ENCODE data around the gene BEND3.
"Not testable (repeated sequence)": the region's sequence is repeated elsewhere in the genome, so short reads cannot be mapped to it uniquely, and the experiment has no call there.

BEND3 gene

DNA sequence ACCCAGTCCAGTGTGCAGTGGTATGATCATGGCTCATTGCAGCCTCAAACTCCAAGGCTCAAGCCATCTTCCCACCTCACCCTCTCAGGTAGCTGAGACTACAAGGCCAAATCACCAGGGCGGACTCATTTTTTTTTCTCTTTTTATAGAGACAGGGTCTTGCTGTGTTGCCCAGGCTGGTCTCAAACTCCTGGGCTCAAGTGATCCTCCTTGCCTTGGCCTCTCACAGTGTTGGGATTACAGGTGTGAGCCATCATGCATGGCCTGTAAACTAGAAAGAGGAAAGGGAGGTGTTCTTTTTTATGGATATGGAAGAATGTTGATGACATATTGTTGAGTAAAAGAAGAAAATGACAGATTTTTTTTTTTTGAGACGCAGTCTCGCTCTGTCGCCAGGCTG lies 5.1 kb upstream of the BEND3 start:
- DNase-seq, result no peak

DNA sequence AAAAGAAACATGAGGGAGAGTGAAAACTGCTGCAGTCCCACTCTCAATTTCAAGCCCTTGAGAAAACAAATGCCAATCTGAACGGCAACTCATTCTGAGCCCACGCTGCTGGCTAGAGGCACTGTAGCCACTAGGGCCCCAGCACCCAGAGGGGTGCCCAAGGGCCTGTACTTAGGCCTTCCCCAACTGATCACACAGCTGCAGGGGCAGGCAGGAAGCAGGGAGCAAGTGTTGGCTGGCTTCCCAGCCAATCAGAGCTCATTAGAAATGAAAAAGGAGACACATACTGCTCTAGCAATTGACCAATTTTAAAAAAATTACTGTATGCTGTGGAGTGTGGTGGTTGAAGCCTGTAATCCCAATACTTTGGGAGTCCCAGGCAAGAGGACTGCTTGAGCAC lies 3.7 kb upstream of the BEND3 start:
- no peak for DNase-seq

DNA sequence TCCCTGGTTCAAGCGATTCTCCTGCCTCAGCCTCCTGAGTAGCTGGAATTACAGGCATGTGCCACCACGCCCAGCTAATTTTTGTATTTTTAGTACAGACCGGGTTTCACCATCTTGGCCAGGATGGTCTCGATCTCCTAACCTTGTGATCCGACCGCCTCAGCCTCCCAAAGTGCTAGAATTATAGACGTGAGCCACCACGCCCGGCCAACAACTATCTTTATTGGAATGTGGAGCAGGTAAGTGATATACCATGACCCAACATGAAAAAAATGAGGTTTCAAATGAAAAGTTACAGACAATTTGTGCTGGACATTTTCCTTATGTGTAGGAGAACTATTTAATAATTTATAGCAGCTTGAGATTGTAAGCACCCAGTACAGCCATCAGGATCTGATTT lies 3.2 kb upstream of the BEND3 start:
- not testable (repeated sequence) for DNase-seq

DNA sequence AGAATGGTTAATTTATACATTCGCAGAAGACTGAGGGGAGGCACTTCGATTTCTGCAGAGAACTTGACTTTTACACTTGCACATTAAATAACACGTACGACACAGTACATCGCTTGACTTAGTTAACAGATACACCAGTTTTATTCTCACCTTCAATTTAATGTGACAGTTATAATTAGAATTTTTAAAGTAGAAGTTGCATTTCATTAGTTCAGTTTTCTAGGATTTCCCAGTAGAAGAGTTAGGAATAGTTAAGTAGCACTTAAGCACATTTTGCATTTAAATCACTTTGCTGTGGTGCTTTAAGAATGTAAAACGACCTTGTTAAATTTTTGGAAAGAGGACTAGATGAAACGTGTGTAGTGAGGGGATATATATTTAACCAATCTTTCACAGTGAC lies 1.6 kb upstream of the BEND3 start:
- DNase-seq, result no peak

DNA sequence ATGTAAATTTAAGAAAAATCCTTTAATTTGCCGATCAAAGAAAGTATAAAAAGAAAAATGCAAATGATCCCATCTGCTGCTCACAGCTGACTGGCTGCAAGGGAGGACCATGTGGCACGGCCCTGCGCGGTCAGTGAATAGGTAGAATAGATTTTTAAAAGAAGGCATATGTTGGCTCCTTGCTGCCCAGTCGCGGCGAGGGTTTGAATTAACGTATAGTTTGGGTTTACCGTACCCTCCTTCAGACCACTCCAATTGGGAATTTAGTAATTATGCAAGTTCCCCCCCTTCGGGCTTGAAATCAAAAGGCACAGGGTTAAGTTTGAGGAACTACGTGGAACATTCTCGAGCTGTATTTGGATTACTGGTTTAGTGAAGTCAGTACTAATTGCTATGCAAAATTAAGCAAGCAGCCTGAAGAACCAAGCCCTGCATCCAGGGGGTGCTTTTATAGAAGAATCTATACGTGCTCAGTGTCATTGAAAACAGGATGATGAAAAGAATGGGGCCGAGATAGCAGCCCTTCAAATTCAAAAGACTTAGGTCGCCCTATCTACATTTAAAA lies 1.1 kb upstream of the BEND3 start:
- no peak for DNase-seq

DNA sequence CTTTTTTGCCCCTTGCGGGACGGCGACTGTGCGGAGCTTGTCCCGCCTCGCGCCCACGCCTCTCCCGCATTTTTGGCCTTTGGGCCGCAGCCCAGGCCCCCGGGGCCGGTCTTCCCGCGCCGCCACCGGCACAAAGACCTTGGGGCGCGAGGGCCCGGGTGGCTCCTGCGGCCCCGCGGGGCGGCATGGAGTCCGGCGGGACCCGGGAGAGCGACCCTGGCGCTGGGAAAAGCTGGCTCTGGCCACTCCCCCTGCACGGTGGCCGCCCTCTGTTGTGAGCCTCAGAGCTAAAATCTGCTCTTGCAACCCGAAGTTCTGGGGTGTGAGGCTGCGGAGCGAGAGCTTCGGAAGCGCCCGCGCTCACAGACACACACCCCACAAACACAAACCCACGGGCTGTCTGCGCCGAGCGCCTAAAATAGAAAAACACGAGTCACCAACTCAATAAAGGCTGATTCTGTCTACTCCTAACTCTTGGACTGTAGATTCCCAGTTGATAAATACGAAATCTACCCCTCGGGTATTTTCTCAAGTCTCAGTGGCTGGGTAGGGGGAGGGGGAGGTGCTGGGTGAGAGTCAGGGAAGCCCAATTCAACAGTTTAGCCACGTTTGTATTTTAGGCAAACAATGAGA lies 496 bp upstream of the BEND3 start:
- no peak for DNase-seq

DNA sequence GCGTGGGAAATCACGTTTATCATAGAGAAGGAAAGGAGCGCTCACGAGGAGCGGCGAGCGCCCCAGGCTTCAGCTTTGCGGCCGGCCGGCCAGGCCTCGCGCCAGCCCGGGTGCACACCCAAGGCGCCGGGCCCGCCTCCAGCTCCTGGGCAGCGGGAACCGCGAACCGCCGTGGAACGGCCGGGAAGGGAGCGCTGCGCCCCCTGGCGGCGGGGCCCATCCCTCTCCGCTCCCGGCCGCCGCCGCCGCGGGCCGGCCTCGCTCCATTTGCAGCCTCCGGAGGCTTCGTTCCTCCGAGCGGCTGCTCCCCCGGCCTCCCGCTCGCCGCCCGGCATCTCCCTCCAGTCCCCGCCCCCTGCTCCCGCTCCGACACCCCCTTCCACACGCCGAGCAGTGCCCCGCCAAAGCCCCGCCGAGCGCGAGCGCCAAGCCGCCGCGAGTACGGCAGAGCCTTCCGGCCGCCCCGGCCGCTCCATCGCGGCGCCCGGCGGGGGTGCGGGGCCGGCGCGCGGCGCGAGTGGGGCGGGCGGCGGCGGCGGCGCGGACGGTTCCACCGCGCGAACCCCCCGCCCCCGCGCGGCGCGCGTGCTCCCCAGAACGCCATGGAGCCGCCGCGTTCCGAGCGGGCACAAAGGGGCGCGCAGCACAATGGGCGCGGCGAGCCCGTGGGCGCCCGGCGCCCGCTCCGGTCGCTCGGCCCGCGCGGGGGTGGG lies 946 bp downstream of the BEND3 start:
- DNase-seq, result peak; percentile 43

DNA sequence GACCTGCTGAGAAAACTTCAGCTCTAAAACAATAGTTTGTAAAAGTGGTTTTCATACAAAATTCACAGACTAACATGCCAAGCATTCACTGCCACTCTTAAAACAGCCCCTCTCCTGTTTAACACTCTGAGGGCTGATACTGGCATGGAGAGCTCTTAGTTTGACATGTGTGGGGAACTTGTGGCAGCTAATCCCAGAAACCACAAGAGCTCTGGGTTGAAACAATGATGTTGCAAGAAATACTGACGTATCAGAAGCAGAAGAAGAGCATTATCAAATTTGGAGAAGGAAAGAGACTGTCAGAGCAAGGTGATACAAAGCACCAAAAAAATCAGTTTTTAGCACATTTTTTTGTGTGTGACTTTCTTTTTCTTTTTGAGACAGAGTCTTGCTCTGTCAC lies 5.1 kb downstream of the BEND3 start:
- no peak for DNase-seq

DNA sequence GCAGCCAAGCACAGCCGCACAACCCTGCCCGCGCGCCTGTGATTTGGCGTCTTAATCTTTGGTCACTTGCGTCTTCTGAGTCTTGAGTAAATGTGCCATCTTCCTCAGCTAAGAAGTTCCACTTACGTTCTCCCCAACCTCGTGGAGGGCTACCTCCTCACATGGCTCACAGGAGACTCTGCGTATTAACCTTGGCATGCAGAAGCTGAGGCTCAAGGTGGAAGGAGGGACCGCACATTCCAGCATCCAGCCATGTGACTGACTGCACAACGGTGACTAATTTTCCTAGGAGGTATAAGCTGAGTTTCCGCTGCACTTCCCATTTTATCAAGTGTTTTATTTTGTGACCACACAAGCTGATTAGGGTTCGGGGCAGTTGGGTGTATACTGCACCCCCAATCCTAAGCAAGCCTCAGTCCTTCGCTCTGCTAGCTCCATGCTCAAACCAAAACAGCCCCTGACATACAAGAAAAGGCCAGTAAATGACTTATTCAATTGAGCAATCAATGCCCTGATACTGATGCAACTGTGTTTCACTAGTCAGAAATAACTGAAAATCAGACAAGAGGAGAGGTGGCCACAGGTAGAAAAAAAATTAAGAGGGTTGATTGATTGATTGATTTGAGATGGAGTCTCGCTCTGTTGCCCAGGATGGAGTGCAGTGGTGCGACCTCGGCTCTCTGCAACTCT lies 7.0 kb downstream of the BEND3 start:
- DNase-seq, result no peak

DNA sequence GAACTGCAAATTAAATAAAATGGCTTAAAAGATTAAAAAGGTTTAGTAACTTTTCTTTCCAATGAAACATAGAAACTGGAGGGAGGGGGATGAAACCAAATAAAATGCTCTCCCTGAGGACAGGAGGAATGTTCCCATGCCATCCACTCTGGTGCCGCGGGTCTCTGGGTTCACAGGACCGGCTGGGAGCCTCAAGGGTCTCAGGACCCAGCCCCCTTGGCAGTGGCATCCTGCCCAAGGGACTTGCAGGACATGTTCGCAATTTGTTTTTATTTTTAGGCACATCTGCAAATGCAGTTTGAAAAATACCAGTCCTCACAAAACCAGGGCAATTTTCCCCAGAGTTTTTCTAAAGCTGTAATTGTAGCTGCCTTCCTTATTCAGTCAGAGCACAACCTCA lies 7.5 kb downstream of the BEND3 start:
- DNase-seq, result no peak

DNA sequence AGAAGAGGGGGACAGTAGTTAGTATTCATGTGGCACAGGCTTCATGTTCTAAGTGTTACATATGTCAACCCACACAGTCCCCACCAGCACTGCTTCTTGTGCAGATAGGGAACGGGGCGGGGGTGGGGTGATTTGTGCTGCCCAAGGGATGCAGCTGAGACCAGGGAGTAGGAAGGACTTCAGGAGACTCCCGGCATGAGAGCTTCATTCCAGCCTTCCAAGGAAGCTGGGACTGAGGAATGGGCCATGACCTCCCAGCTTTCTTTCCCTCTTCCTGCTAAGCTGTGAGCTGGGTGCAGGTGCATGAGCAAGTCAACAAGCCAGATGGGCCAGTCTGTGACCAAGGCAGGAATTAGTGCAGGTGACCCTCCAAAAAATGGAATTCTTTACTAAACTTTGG lies 9.2 kb downstream of the BEND3 start:
- DNase-seq, result no peak

DNA sequence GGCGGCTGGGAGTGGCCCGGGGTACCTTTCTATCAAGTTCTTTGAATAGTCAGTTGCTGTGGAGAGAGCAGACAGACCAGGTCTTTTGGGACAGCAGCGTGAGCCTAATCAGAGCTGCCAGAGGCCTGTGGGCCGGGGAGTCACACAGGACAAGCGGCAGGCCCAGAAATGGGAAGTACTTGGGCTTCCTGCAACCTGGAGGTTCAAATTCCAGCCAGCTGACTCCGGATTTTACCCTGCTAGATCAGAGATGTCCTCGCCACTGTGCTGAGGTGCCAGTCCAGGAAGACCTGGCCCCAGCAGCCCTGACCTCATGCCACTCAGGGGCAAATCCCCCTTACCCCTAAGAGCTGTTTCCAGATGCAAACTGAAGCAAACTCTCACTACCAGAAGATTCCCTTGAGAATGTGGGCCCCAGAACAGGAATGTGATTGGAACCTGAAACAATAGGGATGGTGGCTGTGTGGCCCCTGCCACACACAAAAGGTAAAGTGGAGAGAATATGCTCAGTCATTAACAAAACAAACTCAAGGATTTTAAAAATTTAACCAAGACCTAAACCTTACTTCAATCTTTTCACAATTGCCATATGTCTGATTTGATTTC lies 9.7 kb downstream of the BEND3 start:
- no peak for DNase-seq

DNA sequence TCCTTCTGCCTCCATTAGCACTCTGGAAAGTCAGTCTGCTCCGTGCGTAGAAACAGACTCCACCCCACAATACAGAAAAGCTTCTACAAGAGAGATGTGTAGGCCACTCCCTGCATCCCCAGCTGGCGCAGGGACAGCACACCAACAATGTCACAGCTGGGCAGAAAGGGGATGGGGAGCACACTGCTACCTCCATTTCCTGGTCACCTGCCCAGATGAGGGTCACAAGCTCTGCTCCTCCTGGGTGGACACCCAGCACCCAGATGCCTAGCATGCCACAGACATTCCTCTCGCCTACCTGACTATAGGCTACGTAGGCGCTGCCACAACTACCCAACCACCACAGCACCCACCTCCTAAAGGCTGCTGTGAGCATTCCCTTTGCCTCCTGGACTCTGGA lies 12.2 kb downstream of the BEND3 start:
- DNase-seq, result no peak

DNA sequence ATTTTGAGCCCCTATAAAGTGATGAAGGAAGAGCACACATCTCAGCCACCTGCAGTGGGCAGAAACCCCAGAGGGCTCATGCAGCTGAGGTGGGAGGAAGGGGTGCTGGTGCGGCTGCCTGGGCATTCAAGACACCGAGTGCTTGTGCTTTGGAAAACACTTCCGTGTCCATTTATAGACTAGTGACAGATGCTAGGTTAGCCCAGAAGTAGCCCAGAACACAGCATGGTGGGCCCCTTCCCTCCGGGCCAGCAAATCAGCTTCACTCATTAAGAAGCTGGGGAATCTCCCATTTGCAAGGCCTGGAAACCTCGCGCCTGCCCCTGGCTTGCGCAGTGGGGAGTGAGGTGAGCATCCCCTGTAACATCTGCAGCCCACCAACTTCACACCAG lies 12.9 kb downstream of the BEND3 start:
- DNase-seq, result no peak

DNA sequence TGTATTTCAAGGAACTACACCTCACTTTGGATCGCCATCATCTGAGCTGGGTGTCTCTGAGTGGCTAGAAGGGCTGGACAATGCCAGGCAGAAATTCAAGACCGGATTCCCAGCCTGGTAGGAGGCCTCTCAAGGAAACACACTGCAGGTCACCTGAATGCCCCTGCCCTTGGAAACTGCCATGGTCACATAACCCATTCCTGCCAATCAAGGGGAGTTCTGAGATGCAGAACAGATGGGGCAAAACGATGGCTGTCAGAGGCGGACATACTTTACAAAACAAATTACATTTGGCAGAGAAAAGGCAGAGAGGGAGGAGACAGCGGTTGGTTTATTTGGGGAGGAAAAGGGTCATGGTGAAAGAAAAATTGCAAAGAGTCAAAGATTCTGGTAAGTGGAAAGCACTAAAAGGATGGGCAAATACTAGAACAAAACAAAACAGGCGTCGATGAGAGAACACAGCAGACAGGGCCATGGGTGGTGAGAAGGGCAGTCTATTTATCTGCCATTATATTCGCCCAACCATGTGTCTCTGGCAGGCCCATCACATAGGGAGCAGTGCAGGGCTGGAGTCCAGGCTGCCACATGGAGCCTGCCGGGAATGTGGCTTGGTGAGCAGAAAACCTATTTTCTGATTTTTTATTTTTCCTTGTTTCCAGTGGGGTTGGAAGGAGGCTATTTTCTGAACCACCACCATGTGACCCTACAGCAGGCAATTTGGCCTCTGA lies 13.5 kb downstream of the BEND3 start:
- DNase-seq, result no peak

DNA sequence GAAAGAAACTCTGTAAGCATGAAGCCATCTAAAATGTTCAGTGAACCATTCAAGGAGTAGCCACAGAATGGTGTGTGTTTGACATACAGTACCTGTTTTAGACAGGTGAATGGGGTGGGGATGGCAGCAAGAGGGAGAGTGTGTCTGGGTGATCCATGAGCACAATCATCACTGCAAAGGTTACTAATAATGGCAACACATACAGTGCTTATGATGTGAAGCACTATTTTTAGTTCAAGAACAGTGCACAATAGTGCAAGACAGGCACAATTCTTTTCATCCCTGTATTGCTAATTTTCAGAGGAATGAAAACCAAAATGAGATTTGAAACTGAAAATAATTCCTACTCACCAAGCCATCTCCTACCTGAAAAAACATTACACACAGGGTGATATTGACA lies 14.1 kb downstream of the BEND3 start:
- DNase-seq, result no peak

DNA sequence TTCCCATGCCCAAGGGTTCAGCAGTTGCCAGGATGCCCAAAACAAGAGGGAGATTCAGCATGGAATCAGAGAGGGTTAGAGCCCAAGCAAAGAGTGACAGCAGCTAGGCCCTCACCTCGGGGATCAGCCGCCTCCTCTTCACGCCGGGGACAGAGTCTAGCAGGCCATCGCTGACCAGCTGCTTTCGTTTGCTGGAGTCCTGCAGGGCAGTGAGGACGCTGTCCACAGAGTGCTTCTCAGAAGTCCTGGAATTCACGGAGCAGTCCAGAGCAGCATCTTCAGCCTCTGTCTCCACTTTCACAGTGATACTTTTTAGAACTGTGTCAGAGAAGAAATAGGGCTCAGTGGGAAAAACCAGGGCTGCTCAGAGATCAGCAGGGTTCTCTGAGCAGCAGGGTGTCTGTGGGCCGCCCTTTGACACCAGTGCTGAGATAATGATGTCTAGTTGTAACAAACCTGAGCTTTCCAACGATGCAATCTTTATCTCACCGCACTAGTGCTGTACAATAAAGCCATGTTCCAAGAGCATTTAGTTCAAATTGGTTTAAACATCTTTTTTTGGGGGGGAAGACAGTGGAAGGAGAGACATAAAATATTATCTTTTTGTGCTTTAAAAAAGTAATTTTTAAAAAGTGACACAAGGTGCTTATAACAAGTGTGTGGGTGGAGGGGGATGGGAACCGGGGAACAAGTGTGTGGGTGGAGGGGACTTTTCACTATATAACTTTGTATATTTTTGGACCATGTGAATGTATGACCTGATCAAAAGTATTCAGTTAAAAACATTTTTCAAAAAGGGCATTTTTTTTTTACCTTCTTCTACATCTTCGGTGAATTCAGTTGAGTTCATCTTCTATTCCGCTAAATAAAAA lies 16.6 kb downstream of the BEND3 start:
- DNase-seq, result no peak

DNA sequence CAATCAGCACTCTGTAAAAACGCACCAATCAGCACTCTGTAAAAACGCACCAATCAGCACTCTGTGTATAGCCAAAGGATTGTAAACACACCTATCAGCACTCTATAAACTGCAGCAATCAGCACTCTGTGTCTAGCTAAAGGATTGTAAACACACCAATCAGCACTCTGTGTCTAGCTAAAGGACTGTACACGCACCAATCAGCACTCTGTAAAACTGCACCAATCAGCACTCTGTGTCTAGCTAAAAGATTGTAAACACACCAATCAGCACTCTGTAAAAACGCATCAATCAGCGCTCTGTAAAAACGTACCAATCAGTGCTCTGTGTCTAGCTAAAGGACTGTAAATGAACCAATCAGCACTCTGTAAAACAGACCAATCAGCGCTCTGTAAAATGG lies 30.9 kb downstream of the BEND3 start:
- DNase-seq, result not testable (repeated sequence)

DNA sequence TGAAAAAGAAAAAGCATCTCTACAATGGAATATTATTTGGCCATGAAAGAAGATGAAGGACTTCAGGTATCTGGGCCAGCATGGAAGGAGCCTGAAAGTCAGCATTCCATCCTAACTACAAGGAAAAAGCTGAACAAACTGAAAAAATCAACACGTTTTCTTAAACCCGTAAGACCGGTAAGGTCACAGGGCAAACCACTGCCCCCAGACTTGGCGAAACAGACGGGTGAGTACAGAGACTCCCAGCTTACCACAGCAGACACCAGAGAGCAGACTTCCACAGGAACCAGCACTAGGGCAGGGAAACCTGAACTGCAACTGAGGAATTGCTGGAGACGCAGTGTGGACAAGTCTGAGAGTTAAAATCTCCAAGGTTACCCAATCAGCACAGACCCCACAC lies 31.4 kb downstream of the BEND3 start:
- no peak for DNase-seq

DNA sequence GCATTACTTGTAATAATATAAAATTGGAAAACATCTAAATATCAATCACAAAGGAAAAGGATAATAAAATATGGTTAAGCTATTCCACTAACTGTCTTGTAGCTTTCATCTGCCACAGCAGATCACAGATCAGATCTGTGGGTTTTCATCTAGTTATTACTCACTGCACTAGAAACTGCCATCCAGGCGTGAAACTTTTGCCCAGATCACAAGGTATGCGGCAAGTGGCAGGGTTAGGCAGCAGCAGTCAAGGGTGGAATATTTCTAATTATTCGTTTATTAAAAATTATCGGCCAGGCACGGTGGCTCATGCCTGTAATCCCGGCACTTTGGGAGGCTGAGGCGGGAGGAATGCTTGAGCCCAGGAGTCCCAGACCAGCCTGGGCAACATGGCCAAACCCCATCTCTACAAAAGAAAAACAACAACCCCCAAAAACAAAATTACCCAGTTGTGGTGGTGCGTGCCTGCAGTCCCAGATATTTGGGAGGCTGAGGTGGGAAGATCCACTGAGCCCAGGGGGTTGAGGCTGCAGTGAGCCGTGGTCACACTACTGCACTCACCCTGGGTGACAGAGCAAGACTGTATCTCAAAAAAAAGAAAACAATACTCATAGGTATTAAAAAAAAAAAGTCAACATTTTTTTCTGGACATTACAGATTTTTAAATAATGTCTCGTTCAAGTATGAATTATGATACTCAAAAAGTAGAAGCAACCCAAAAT lies 32.1 kb downstream of the BEND3 start:
- DNase-seq, result no peak

DNA sequence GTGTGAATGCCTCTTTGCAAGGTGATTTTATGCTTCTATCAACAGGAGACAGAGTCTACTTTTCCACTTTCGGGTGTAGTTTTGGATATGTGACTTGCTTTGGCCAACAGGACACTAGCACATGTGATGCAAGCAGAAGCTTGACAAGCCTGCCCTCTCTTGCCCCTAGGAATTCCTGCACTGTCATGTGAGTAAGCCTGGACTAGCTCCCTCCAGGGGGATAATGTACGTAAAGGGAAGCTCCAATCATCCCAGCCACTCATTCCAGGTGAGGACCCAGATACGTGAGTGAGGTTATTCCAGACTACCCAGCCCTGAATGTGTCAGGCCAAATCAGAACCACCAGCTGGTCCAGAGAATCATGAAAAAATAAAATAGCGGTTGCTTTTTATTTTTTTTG lies 33.3 kb downstream of the BEND3 start:
- no peak for DNase-seq

Measured in NK-92 treated with Interleukin-12 subunit alpha and Interleukin-12 subunit beta, amount 100 ng/mL, for 24 hours (cell line).